GM23338 (cell line): Measurements from ENCODE around the gene SV2A. TPM values are rescaled to one million over a fixed set of nuclear protein-coding genes. Genes with fewer than 3 reads are reported as not detected.
"Not testable (repeated sequence)": the region's sequence is repeated elsewhere in the genome, so short reads cannot be mapped to it uniquely, and the experiment has no call there.

Source experiments
- ATAC-seq: fragments of 200-7000 bp; cut with Tn5 transposase; 3 replicates; pipeline ENCODE4 v1.9.1; 2020
- DNase-seq: peaks from one replicate; pipeline ENCODE4 v3.0.0-alpha.2; 2015; ENCODE audit warnings: low spot score
- H2AFZ ChIP-seq: fragments of 200-600 bp; sonication (generic); 2 replicates; pipeline ENCODE4 v1.8.0; 2016; ENCODE audit warnings: antibody characterized with exemption, mild to moderate bottlenecking, moderate library complexity
- H3F3A ChIP-seq: fragments of 200-600 bp; sonication (generic); replicated peaks from 2 replicates; pipeline ENCODE4 v1.8.0; 2017; ENCODE audit warnings: antibody characterized with exemption, mixed run types, low read depth
- H3K27ac ChIP-seq: fragments of 200-600 bp; sonication (generic); 2 replicates; pipeline ENCODE4 v1.6.1; 2016; ENCODE audit warnings: low read depth
- H3K27me3 ChIP-seq: fragments of 200-600 bp; sonication (generic); 2 replicates; pipeline ENCODE4 v1.8.0; 2016; ENCODE audit warnings: mild to moderate bottlenecking, mixed run types, moderate library complexity; ENCODE audit not compliant: insufficient read depth
- H3K36me3 ChIP-seq: fragments of 200-600 bp; sonication (generic); 2 replicates; pipeline ENCODE4 v1.8.0; 2016; ENCODE audit warnings: mild to moderate bottlenecking; ENCODE audit not compliant: insufficient read depth
- H3K4me1 ChIP-seq: fragments of 200-600 bp; sonication (generic); 2 replicates; pipeline ENCODE4 v1.8.0; 2016; ENCODE audit warnings: mild to moderate bottlenecking, moderate library complexity; ENCODE audit not compliant: insufficient read depth
- H3K4me2 ChIP-seq: fragments of 200-600 bp; sonication (generic); 2 replicates; pipeline ENCODE4 v1.7.1; 2017; ENCODE audit warnings: mixed run types
- H3K4me3 ChIP-seq: fragments of 200-600 bp; sonication (generic); 2 replicates; pipeline ENCODE4 v1.6.1; 2016; ENCODE audit warnings: mixed run types
- H3K79me2 ChIP-seq: fragments of 200-600 bp; sonication (generic); replicated peaks from 2 replicates; pipeline ENCODE4 v1.8.0; 2017; ENCODE audit warnings: mild to moderate bottlenecking; ENCODE audit not compliant: insufficient read depth
- H3K9me2 ChIP-seq: fragments of 200-600 bp; sonication (generic); 2 replicates; pipeline ENCODE4 v1.8.0; 2017; ENCODE audit not compliant: insufficient read depth
- H4K20me1 ChIP-seq: fragments of 200-600 bp; sonication (generic); replicated peaks from 2 replicates; pipeline ENCODE4 v1.8.0; 2017; ENCODE audit warnings: mild to moderate bottlenecking; ENCODE audit not compliant: insufficient read depth
- H3K27ac Mint-ChIP-seq: 2 replicates; pipeline ENCODE4 v1.8.0; 2020; ENCODE audit warnings: inconsistent platforms, mild to moderate bottlenecking, moderate library complexity, mixed read lengths
- H3K27me3 Mint-ChIP-seq: 3 replicates; pipeline ENCODE4 v1.8.0; 2022; ENCODE audit warnings: low read depth, mild to moderate bottlenecking, moderate library complexity, mixed read lengths, inconsistent platforms; ENCODE audit not compliant: insufficient read depth, poor library complexity
- H3K36me3 Mint-ChIP-seq: 3 replicates; pipeline ENCODE4 v1.8.0; 2021; ENCODE audit warnings: low read depth, mild to moderate bottlenecking, inconsistent platforms, moderate library complexity, mixed read lengths
- H3K4me1 Mint-ChIP-seq: 3 replicates; pipeline ENCODE4 v1.8.0; 2020; ENCODE audit warnings: mild to moderate bottlenecking, inconsistent platforms, mixed read lengths
- H3K4me3 Mint-ChIP-seq: 3 replicates; pipeline ENCODE4 v1.8.0; 2021; ENCODE audit warnings: moderate library complexity, mild to moderate bottlenecking, inconsistent platforms, mixed read lengths
- H3K9me3 Mint-ChIP-seq: 3 replicates; pipeline ENCODE4 v1.8.0; 2020; ENCODE audit warnings: moderate library complexity, mild to moderate bottlenecking, inconsistent platforms, mixed read lengths
- CREB1 ChIP-seq: fragments of 250-450 bp; sonication (Bioruptor Pico); IDR thresholded peaks from 2 replicates; pipeline ENCODE4 v1.5.0; 2020; ENCODE audit warnings: low read depth, mild to moderate bottlenecking, moderate library complexity
- CTCF ChIP-seq, 2 experiments: fragments of 200-600 bp in 1 of 2; sonication (generic) in 1 of 2; conservative IDR thresholded peaks; 2 replicates each; pipeline versions ENCODE4 v1.5.1 to v1.6.1; 2016 to 2017; ENCODE audit warnings: antibody characterized with exemption in 2 of 2, low read depth in 2 of 2, mild to moderate bottlenecking in 2 of 2, moderate library complexity in 1 of 2
- ETS1 ChIP-seq: IDR thresholded peaks from 2 replicates; pipeline ENCODE4 v1.6.1; 2016; ENCODE audit warnings: antibody characterized with exemption
- EZH2 ChIP-seq: fragments of 200-600 bp; sonication (generic); IDR thresholded peaks from one replicate; pipeline ENCODE4 v1.8.0; 2017; ENCODE audit warnings: antibody characterized with exemption, mild to moderate bottlenecking, low read depth; ENCODE audit not compliant: unreplicated experiment
- EZH2phosphoT487 ChIP-seq: fragments of 200-600 bp; sonication (generic); IDR thresholded peaks from one replicate; pipeline ENCODE4 v1.8.1; 2018; ENCODE audit warnings: antibody characterized with exemption; ENCODE audit not compliant: unreplicated experiment
- JUNB ChIP-seq: IDR thresholded peaks from one replicate; pipeline ENCODE4 v1.6.1; 2016; ENCODE audit warnings: antibody characterized with exemption; ENCODE audit not compliant: unreplicated experiment
- POLR2AphosphoS5 ChIP-seq: IDR thresholded peaks from 2 replicates; pipeline ENCODE4 v1.6.1; 2016; ENCODE audit warnings: antibody characterized with exemption, low read depth
- STAT1 ChIP-seq: IDR thresholded peaks from one replicate; pipeline ENCODE4 v1.6.1; 2016; ENCODE audit warnings: antibody characterized with exemption; ENCODE audit not compliant: unreplicated experiment
- ZNF114 ChIP-seq: fragments of 250-450 bp; sonication (Bioruptor Pico); IDR thresholded peaks from 2 replicates; pipeline ENCODE4 v1.5.0; 2020; ENCODE audit warnings: mild to moderate bottlenecking, moderate library complexity
- ZNF331 ChIP-seq: fragments of 250-450 bp; sonication (Bioruptor Pico); IDR thresholded peaks from 2 replicates; pipeline ENCODE4 v1.5.0; 2020; ENCODE audit warnings: low read depth, mild to moderate bottlenecking, moderate library complexity
- polyA plus RNA-seq: library from polyadenylated mRNA; unstranded; fragments of >200 nt; fragmentation: Nextera tagmentation; extraction: Ambion mirVana; gene quantifications from 2 replicates; pipeline ENCODE4 v1.2.1, GENCODE V29; 2016
- total RNA-seq: library from RNA; depleted of rRNA; stranded (reverse); fragments of >200 nt; shearing (Covaris generic); gene quantifications from 2 replicates; pipeline ENCODE4 v1.2.3, GENCODE V29; 2014
- TF ChIP-seq, protein P1 (sequence below): IDR thresholded peaks from one replicate; pipeline ENCODE4 v1.6.1; 2018; ENCODE audit warnings: antibody characterized with exemption; ENCODE audit not compliant: unreplicated experiment

Gene SV2A
- total and polyA plus RNA-seq, 2 experiments from 2014 or later, result 17.8 to 41.7 TPM

DNA sequence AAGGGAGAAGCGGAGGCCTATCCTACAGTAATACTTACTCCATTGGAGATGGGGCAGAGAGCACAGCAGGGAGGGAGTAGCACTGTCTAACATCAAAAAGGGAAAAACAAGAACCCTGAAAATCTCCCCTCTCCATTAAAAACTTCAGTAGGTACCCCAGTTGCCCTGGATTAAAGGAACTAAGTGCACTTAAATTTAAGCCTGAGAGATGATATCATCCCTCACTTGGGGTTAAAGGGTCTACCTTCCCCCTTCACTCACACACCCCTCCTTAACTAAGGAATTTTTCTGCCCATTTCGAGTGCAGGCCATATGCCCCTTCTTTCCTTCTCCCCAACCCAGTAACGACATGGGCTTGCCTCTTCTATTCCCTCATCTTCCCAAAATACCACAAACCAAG lies 22.8 kb upstream of the SV2A start:
- Mint-ChIP-seq H3K9me3 (no peaks in the 10 kb centered on the region), H3K27ac (peak overlapping the region; percentile 53), H3K4me3 (no peak overlapping the region; the same call in 2 of the 3 replicates), H3K27me3 (peaks cover 9% of the 10 kb centered on the region), H3K36me3 (peaks cover 11% of the 10 kb centered on the region), H3K4me1 (peaks cover 70% of the 10 kb centered on the region)
- peaks cover 55% of the 10 kb centered on the region for H3K4me1 ChIP-seq
- ATAC-seq (no peak), DNase-seq (no peak)
- H3F3A ChIP-seq, result peaks cover 9% of the 10 kb centered on the region; the same call in 1 of the 2 replicates
- H3K4me2 ChIP-seq, result no peak overlapping the region
- H3K27me3 ChIP-seq, result no peaks in the 10 kb centered on the region
- no peak for TF ChIP-seq EZH2
- TF ChIP-seq JUNB, result no peak
- no peak for TF ChIP-seq ZNF114 (CRISPR knock-in tag)
- TF ChIP-seq EZH2phosphoT487, result no peak
- no peak for TF ChIP-seq ZNF331 (CRISPR knock-in tag)
- TF ChIP-seq CTCF (conservative IDR thresholded peaks at IDR 0.05; ENCODE audit: low read depth in 2 of 2), result no peak
- no peak for TF ChIP-seq POLR2AphosphoS5
- no peak for TF ChIP-seq STAT1
- TF ChIP-seq CREB1 (CRISPR knock-in tag), result no peak
- TF ChIP-seq, protein P1, sequence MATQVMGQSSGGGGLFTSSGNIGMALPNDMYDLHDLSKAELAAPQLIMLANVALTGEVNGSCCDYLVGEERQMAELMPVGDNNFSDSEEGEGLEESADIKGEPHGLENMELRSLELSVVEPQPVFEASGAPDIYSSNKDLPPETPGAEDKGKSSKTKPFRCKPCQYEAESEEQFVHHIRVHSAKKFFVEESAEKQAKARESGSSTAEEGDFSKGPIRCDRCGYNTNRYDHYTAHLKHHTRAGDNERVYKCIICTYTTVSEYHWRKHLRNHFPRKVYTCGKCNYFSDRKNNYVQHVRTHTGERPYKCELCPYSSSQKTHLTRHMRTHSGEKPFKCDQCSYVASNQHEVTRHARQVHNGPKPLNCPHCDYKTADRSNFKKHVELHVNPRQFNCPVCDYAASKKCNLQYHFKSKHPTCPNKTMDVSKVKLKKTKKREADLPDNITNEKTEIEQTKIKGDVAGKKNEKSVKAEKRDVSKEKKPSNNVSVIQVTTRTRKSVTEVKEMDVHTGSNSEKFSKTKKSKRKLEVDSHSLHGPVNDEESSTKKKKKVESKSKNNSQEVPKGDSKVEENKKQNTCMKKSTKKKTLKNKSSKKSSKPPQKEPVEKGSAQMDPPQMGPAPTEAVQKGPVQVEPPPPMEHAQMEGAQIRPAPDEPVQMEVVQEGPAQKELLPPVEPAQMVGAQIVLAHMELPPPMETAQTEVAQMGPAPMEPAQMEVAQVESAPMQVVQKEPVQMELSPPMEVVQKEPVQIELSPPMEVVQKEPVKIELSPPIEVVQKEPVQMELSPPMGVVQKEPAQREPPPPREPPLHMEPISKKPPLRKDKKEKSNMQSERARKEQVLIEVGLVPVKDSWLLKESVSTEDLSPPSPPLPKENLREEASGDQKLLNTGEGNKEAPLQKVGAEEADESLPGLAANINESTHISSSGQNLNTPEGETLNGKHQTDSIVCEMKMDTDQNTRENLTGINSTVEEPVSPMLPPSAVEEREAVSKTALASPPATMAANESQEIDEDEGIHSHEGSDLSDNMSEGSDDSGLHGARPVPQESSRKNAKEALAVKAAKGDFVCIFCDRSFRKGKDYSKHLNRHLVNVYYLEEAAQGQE, result no peak
- TF ChIP-seq ETS1, result no peak
- H3K36me3 ChIP-seq, result peaks cover 5% of the 10 kb centered on the region; the same call in 1 of the 2 replicates
- no peak overlapping the region for H3K4me3 ChIP-seq
- H3K27ac ChIP-seq, result peak overlapping the region; percentile 93; the same call in 1 of the 2 replicates
- H3K79me2 ChIP-seq, result no peaks in the 10 kb centered on the region
- no peak overlapping the region for H2AFZ ChIP-seq
- no peaks in the 10 kb centered on the region for H3K9me2 ChIP-seq
- no peaks in the 10 kb centered on the region for H4K20me1 ChIP-seq

DNA sequence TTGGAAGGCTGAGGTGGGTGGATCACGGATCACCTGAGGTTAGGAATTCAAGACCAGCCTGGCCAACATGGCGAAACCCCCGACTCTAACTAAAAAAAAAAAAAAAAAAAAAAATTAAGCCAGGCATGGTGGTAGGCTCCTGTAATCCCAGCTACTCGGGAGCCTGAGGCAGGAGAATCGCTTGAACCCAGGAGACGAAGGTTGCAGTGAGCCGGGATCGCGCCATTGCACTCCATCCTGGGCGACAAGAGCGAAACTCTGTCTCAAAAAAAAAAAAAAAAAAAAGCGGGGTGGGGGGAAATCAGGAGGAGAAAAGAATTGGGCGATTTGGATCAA lies 21.0 kb upstream of the SV2A start:
- not testable (repeated sequence) for H4K20me1 ChIP-seq, H3F3A ChIP-seq, H2AFZ ChIP-seq, H3K9me2 ChIP-seq, H3K36me3 Mint-ChIP-seq, H3K27me3 ChIP-seq, H3K79me2 ChIP-seq, H3K9me3 Mint-ChIP-seq, ATAC-seq, H3K36me3 ChIP-seq, DNase-seq
- peak overlapping the region; percentile 79 for H3K4me2 ChIP-seq
- peak overlapping the region; percentile 93 for H3K27ac ChIP-seq
- Mint-ChIP-seq H3K4me3 (peak overlapping the region; percentile 55), H3K27ac (peak overlapping the region; percentile 99), H3K4me1 (peaks cover 65% of the 10 kb centered on the region), H3K27me3 (peaks cover 13% of the 10 kb centered on the region)
- peaks cover 55% of the 10 kb centered on the region for H3K4me1 ChIP-seq
- peak overlapping the region; percentile 29 for H3K4me3 ChIP-seq
